Measurements from ENCODE around the gene CASP7.

Gene CASP7

GRCh38 chr10:113736576-113736975, 56.9 kb downstream of the CASP7 start:
- TF ChIP-seq EZH2phosphoT487 (conservative IDR thresholded peaks at IDR 0.05; ENCODE audit: low read length) (no peak), CTCF (IDR thresholded peaks at IDR 0.05; ENCODE audit: insufficient read depth, low read length, poor library complexity, severe bottlenecking) (no peak)
- Histone ChIP-seq H2AFZ (ENCODE audit: low read depth, low read length, severe bottlenecking) (no peak overlapping the region), H3K9ac (ENCODE audit: low read length) (no peak overlapping the region), H3K9me2 (replicated peaks; ENCODE audit: insufficient read depth, low read length) (no peaks in the 10 kb centered on the region), H3K4me2 (ENCODE audit: low read depth, low read length, poor library complexity, severe bottlenecking) (no peak overlapping the region), H4K20me1 (ENCODE audit: low read depth, low read length) (no peaks in the 10 kb centered on the region), H3K4me3 (ENCODE audit: insufficient read depth, low read length, poor library complexity, severe bottlenecking) (no peak overlapping the region), H3K27ac (ENCODE audit: low read depth, low read length) (no peak overlapping the region), H3K36me3 (ENCODE audit: low read length) (no peaks in the 10 kb centered on the region), H3K79me2 (ENCODE audit: insufficient read depth, low read length) (no peaks in the 10 kb centered on the region), H3F3A (ENCODE audit: insufficient read depth) (no peaks in the 10 kb centered on the region), H3K9me3 (ENCODE audit: insufficient read depth, low read length) (no peaks in the 10 kb centered on the region), H3K27me3 (ENCODE audit: low read length) (no peaks in the 10 kb centered on the region)

- Histone ChIP-seq H3K9me2 (replicated peaks; ENCODE audit: insufficient read depth, low read length) (no peaks in the 10 kb centered on the region), H3K9ac (ENCODE audit: low read length) (no peak overlapping the region), H3K4me3 (ENCODE audit: insufficient read depth, low read length, poor library complexity, severe bottlenecking) (no peak overlapping the region), H3K4me2 (ENCODE audit: low read depth, low read length, poor library complexity, severe bottlenecking) (no peak overlapping the region), H3F3A (ENCODE audit: insufficient read depth) (no peaks in the 10 kb centered on the region), H3K27ac (ENCODE audit: low read depth, low read length) (no peak overlapping the region), H3K9me3 (ENCODE audit: insufficient read depth, low read length) (no peaks in the 10 kb centered on the region), H2AFZ (ENCODE audit: low read depth, low read length, severe bottlenecking) (no peak overlapping the region), H3K27me3 (ENCODE audit: low read length) (no peaks in the 10 kb centered on the region), H4K20me1 (ENCODE audit: low read depth, low read length) (no peaks in the 10 kb centered on the region), H3K36me3 (ENCODE audit: low read length) (no peaks in the 10 kb centered on the region), H3K79me2 (ENCODE audit: insufficient read depth, low read length) (no peaks in the 10 kb centered on the region)
- TF ChIP-seq CTCF (IDR thresholded peaks at IDR 0.05; ENCODE audit: insufficient read depth, low read length, poor library complexity, severe bottlenecking): no peak
- TF ChIP-seq EZH2phosphoT487 (conservative IDR thresholded peaks at IDR 0.05; ENCODE audit: low read length): no peak
These were observed 59.3 kb downstream of the CASP7 start for GRCh38 chr10:113739031-113739430.

- H3K79me2 ChIP-seq (ENCODE audit: insufficient read depth, low read length): no peaks in the 10 kb centered on the region
- no peaks in the 10 kb centered on the region for H3K27me3 ChIP-seq (ENCODE audit: low read length)
- no peak overlapping the region for H2AFZ ChIP-seq (ENCODE audit: low read depth, low read length, severe bottlenecking)
- TF ChIP-seq EZH2phosphoT487 (conservative IDR thresholded peaks at IDR 0.05; ENCODE audit: low read length) (no peak), CTCF (IDR thresholded peaks at IDR 0.05; ENCODE audit: insufficient read depth, low read length, poor library complexity, severe bottlenecking) (no peak)
- no peaks in the 10 kb centered on the region for H3K36me3 ChIP-seq (ENCODE audit: low read length)
- no peak overlapping the region for H3K4me3 ChIP-seq (ENCODE audit: insufficient read depth, low read length, poor library complexity, severe bottlenecking)
- H3K9me2 ChIP-seq (replicated peaks; ENCODE audit: insufficient read depth, low read length): no peaks in the 10 kb centered on the region
- no peak overlapping the region for H3K27ac ChIP-seq (ENCODE audit: low read depth, low read length)
- no peaks in the 10 kb centered on the region for H3F3A ChIP-seq (ENCODE audit: insufficient read depth)
- H3K4me2 ChIP-seq (ENCODE audit: low read depth, low read length, poor library complexity, severe bottlenecking): no peak overlapping the region
- H3K9me3 ChIP-seq (ENCODE audit: insufficient read depth, low read length): no peaks in the 10 kb centered on the region
- no peaks in the 10 kb centered on the region for H4K20me1 ChIP-seq (ENCODE audit: low read depth, low read length)
- no peak overlapping the region for H3K9ac ChIP-seq (ENCODE audit: low read length)
These were observed 59.9 kb downstream of the CASP7 start for GRCh38 chr10:113739577-113739976.

Data from SU-DHL-6 (cell line).